EL (cell line): Measurements from ENCODE around the gene ANKEF1.

ENCODE experiments used
- DNase-seq: peaks from one replicate; pipeline ENCODE4 v3.0.0-alpha.2; 2016

ANKEF1 gene

GRCh38 chr20:10090588-10091166 lies 55.9 kb downstream of the ANKEF1 start:
- DNase-seq, result peak; percentile 56

GRCh38 chr20:10093087-10093591 lies 58.4 kb downstream of the ANKEF1 start:
- DNase-seq, result peak; percentile 88

- no peak for DNase-seq
Measured at GRCh38 chr20:10094566-10095173, 59.9 kb downstream of the ANKEF1 start.

GRCh38 chr20:10096790-10097189 lies 62.0 kb downstream of the ANKEF1 start:
- no peak for DNase-seq

GRCh38 chr20:10105046-10105445 lies 70.3 kb downstream of the ANKEF1 start:
- DNase-seq, result no peak
